GM23338 (cell line): ENCODE measurements around the gene ADCY3. TPM values are rescaled to one million over a fixed set of nuclear protein-coding genes. Genes with fewer than 3 reads are reported as not detected.

Source experiments
- ATAC-seq: fragments of 200-7000 bp; cut with Tn5 transposase; 3 replicates; pipeline ENCODE4 v1.9.1; 2020
- DNase-seq: peaks from one replicate; pipeline ENCODE4 v3.0.0-alpha.2; 2015; ENCODE audit warnings: low spot score
- H2AFZ ChIP-seq: fragments of 200-600 bp; sonication (generic); 2 replicates; pipeline ENCODE4 v1.8.0; 2016; ENCODE audit warnings: antibody characterized with exemption, mild to moderate bottlenecking, moderate library complexity
- H3F3A ChIP-seq: fragments of 200-600 bp; sonication (generic); replicated peaks from 2 replicates; pipeline ENCODE4 v1.8.0; 2017; ENCODE audit warnings: antibody characterized with exemption, mixed run types, low read depth
- H3K27ac ChIP-seq: fragments of 200-600 bp; sonication (generic); 2 replicates; pipeline ENCODE4 v1.6.1; 2016; ENCODE audit warnings: low read depth
- H3K27me3 ChIP-seq: fragments of 200-600 bp; sonication (generic); 2 replicates; pipeline ENCODE4 v1.8.0; 2016; ENCODE audit warnings: mild to moderate bottlenecking, mixed run types, moderate library complexity; ENCODE audit not compliant: insufficient read depth
- H3K36me3 ChIP-seq: fragments of 200-600 bp; sonication (generic); 2 replicates; pipeline ENCODE4 v1.8.0; 2016; ENCODE audit warnings: mild to moderate bottlenecking; ENCODE audit not compliant: insufficient read depth
- H3K4me1 ChIP-seq: fragments of 200-600 bp; sonication (generic); 2 replicates; pipeline ENCODE4 v1.8.0; 2016; ENCODE audit warnings: mild to moderate bottlenecking, moderate library complexity; ENCODE audit not compliant: insufficient read depth
- H3K4me2 ChIP-seq: fragments of 200-600 bp; sonication (generic); 2 replicates; pipeline ENCODE4 v1.7.1; 2017; ENCODE audit warnings: mixed run types
- H3K4me3 ChIP-seq: fragments of 200-600 bp; sonication (generic); 2 replicates; pipeline ENCODE4 v1.6.1; 2016; ENCODE audit warnings: mixed run types
- H3K79me2 ChIP-seq: fragments of 200-600 bp; sonication (generic); replicated peaks from 2 replicates; pipeline ENCODE4 v1.8.0; 2017; ENCODE audit warnings: mild to moderate bottlenecking; ENCODE audit not compliant: insufficient read depth
- H3K9me2 ChIP-seq: fragments of 200-600 bp; sonication (generic); 2 replicates; pipeline ENCODE4 v1.8.0; 2017; ENCODE audit not compliant: insufficient read depth
- H4K20me1 ChIP-seq: fragments of 200-600 bp; sonication (generic); replicated peaks from 2 replicates; pipeline ENCODE4 v1.8.0; 2017; ENCODE audit warnings: mild to moderate bottlenecking; ENCODE audit not compliant: insufficient read depth
- H3K27ac Mint-ChIP-seq: 2 replicates; pipeline ENCODE4 v1.8.0; 2020; ENCODE audit warnings: inconsistent platforms, mild to moderate bottlenecking, moderate library complexity, mixed read lengths
- H3K27me3 Mint-ChIP-seq: 3 replicates; pipeline ENCODE4 v1.8.0; 2022; ENCODE audit warnings: low read depth, mild to moderate bottlenecking, moderate library complexity, mixed read lengths, inconsistent platforms; ENCODE audit not compliant: insufficient read depth, poor library complexity
- H3K36me3 Mint-ChIP-seq: 3 replicates; pipeline ENCODE4 v1.8.0; 2021; ENCODE audit warnings: low read depth, mild to moderate bottlenecking, inconsistent platforms, moderate library complexity, mixed read lengths
- H3K4me1 Mint-ChIP-seq: 3 replicates; pipeline ENCODE4 v1.8.0; 2020; ENCODE audit warnings: mild to moderate bottlenecking, inconsistent platforms, mixed read lengths
- H3K4me3 Mint-ChIP-seq: 3 replicates; pipeline ENCODE4 v1.8.0; 2021; ENCODE audit warnings: moderate library complexity, mild to moderate bottlenecking, inconsistent platforms, mixed read lengths
- H3K9me3 Mint-ChIP-seq: 3 replicates; pipeline ENCODE4 v1.8.0; 2020; ENCODE audit warnings: moderate library complexity, mild to moderate bottlenecking, inconsistent platforms, mixed read lengths
- CREB1 ChIP-seq: fragments of 250-450 bp; sonication (Bioruptor Pico); IDR thresholded peaks from 2 replicates; pipeline ENCODE4 v1.5.0; 2020; ENCODE audit warnings: low read depth, mild to moderate bottlenecking, moderate library complexity
- ETS1 ChIP-seq: IDR thresholded peaks from 2 replicates; pipeline ENCODE4 v1.6.1; 2016; ENCODE audit warnings: antibody characterized with exemption
- JUNB ChIP-seq: IDR thresholded peaks from one replicate; pipeline ENCODE4 v1.6.1; 2016; ENCODE audit warnings: antibody characterized with exemption; ENCODE audit not compliant: unreplicated experiment
- NANOG ChIP-seq: IDR thresholded peaks from 2 replicates; pipeline ENCODE4 v1.6.1; 2016; ENCODE audit warnings: antibody characterized with exemption, borderline replicate concordance
- POLR2AphosphoS5 ChIP-seq: IDR thresholded peaks from 2 replicates; pipeline ENCODE4 v1.6.1; 2016; ENCODE audit warnings: antibody characterized with exemption, low read depth
- REST ChIP-seq: IDR thresholded peaks from one replicate; pipeline ENCODE4 v1.6.1; 2018; ENCODE audit warnings: antibody characterized with exemption; ENCODE audit not compliant: unreplicated experiment
- STAT1 ChIP-seq: IDR thresholded peaks from one replicate; pipeline ENCODE4 v1.6.1; 2016; ENCODE audit warnings: antibody characterized with exemption; ENCODE audit not compliant: unreplicated experiment
- ZNF462 ChIP-seq: fragments of 250-450 bp; sonication (Bioruptor Pico); IDR thresholded peaks from 2 replicates; pipeline ENCODE4 v1.5.0; 2020; ENCODE audit warnings: mild to moderate bottlenecking, moderate library complexity
- polyA plus RNA-seq: library from polyadenylated mRNA; unstranded; fragments of >200 nt; fragmentation: Nextera tagmentation; extraction: Ambion mirVana; gene quantifications from 2 replicates; pipeline ENCODE4 v1.2.1, GENCODE V29; 2016
- total RNA-seq: library from RNA; depleted of rRNA; stranded (reverse); fragments of >200 nt; shearing (Covaris generic); gene quantifications from 2 replicates; pipeline ENCODE4 v1.2.3, GENCODE V29; 2014

ADCY3 gene
- total and polyA plus RNA-seq, 2 experiments from 2014 or later: 9.7 to 32.4 TPM

GRCh38 chr2:24906466-24906865, 13.6 kb downstream of the ADCY3 start:
- no peaks in the 10 kb centered on the region for H3K9me2 ChIP-seq
- H3K4me1 ChIP-seq: no peaks in the 10 kb centered on the region
- H3K27ac ChIP-seq: no peak overlapping the region
- no peaks in the 10 kb centered on the region for H4K20me1 ChIP-seq
- DNase-seq: no peak
- H3K4me3 ChIP-seq: no peak overlapping the region
- no peaks in the 10 kb centered on the region for H3K9me3 Mint-ChIP-seq
- no peak overlapping the region for H3K27ac Mint-ChIP-seq
- H3K36me3 Mint-ChIP-seq: peaks cover 34% of the 10 kb centered on the region
- H2AFZ ChIP-seq: no peak overlapping the region
- ATAC-seq: no peak
- H3K79me2 ChIP-seq: peaks cover 21% of the 10 kb centered on the region; the same call in 1 of the 2 replicates
- TF ChIP-seq REST (no peak), STAT1 (no peak), ETS1 (no peak), POLR2AphosphoS5 (no peak), JUNB (no peak)
- H3K36me3 ChIP-seq: no peaks in the 10 kb centered on the region
- H3K4me2 ChIP-seq: no peak overlapping the region
- H3K27me3 ChIP-seq: no peaks in the 10 kb centered on the region
- peaks cover 8% of the 10 kb centered on the region; the same call in 2 of the 3 replicates for H3K4me1 Mint-ChIP-seq
- no peaks in the 10 kb centered on the region for H3F3A ChIP-seq
- no peak overlapping the region for H3K4me3 Mint-ChIP-seq
- H3K27me3 Mint-ChIP-seq: peaks cover 9% of the 10 kb centered on the region

- Histone ChIP-seq H3K4me2 (no peak overlapping the region), H2AFZ (no peak overlapping the region)
- peak; percentile 56 for ATAC-seq
These were observed 16.6 kb downstream of the ADCY3 start for GRCh38 chr2:24903161-24904103.

More at GRCh38 chr2:24903161-24904103, 16.6 kb downstream of the ADCY3 start:
- peaks cover 15% of the 10 kb centered on the region for H3K4me1 Mint-ChIP-seq
- Histone ChIP-seq H4K20me1 (no peaks in the 10 kb centered on the region; the same call in 1 of the 2 replicates), H3K27ac (no peak overlapping the region), H3K4me3 (no peak overlapping the region), H3K27me3 (no peaks in the 10 kb centered on the region), H3F3A (no peaks in the 10 kb centered on the region), H3K4me1 (no peaks in the 10 kb centered on the region), H3K9me2 (no peaks in the 10 kb centered on the region), H3K79me2 (peaks cover 8% of the 10 kb centered on the region; the same call in 1 of the 2 replicates), H3K36me3 (no peaks in the 10 kb centered on the region)
- no peak for DNase-seq
- peaks cover 11% of the 10 kb centered on the region for H3K27me3 Mint-ChIP-seq
- H3K27ac Mint-ChIP-seq: peak overlapping the region; percentile 25
- H3K36me3 Mint-ChIP-seq: peaks cover 26% of the 10 kb centered on the region
- TF ChIP-seq NANOG (no peak), JUNB (no peak), ZNF462 (CRISPR knock-in tag) (0 out of 2 replicates have a peak, but pooled peaks have one; percentile 16), CREB1 (CRISPR knock-in tag) (no peak)
- no peaks in the 10 kb centered on the region; the same call in 2 of the 3 replicates for H3K9me3 Mint-ChIP-seq
- H3K4me3 Mint-ChIP-seq: no peak overlapping the region
